Muscle of leg (tissue), 11 donors: ENCODE measurements around the gene SOX8. TPM values are rescaled to one million over a fixed set of nuclear protein-coding genes. Genes with fewer than 3 reads are reported as not detected.
A peak's percentile ranks its signal among the peaks of the same experiment; 100 is the strongest.

Source experiments
- DNase-seq: peaks from one replicate; pipeline ENCODE4 v3.0.0; 2013
- H3K27ac ChIP-seq: one replicate; pipeline ENCODE4 v1.5.1; 2013; ENCODE audit warnings: mild to moderate bottlenecking, low read length, control low read depth
- H3K27me3 ChIP-seq: one replicate; pipeline ENCODE4 v1.6.1; 2013; ENCODE audit warnings: low read length; ENCODE audit not compliant: control insufficient read depth, insufficient read depth
- H3K36me3 ChIP-seq: one replicate; pipeline ENCODE4 v1.6.1; 2013; ENCODE audit warnings: low read length; ENCODE audit not compliant: control insufficient read depth, insufficient read depth
- H3K4me1 ChIP-seq: one replicate; pipeline ENCODE4 v1.6.1; 2013; ENCODE audit warnings: low read length; ENCODE audit not compliant: control insufficient read depth, insufficient read depth
- H3K4me3 ChIP-seq: one replicate; pipeline ENCODE4 v1.5.1; 2013; ENCODE audit warnings: low read length, control low read depth
- H3K9me3 ChIP-seq: replicated peaks from 2 replicates; pipeline ENCODE4 v1.6.1; 2013; ENCODE audit warnings: low read depth, low read length; ENCODE audit not compliant: control insufficient read depth
- WGBS: methylation state at CpG from one replicate; pipeline ENCODE4 v1.1.5; 2013; ENCODE audit warnings: missing lambda C conversion rate; ENCODE audit not compliant: insufficient coverage; 5-methylcytosine and 5-hydroxymethylcytosine counted together
- polyA plus RNA-seq, 8 donors: library from polyadenylated mRNA; unstranded; fragments of 120-200 nt; gene quantifications; one replicate each; pipeline versions ENCODE4 v1.2.1 to v1.2.3, GENCODE V29; 2013; ENCODE audit warnings: inconsistent platforms in 1 of 8, low replicate concordance in 1 of 8; ENCODE audit not compliant: insufficient read length in 8 of 8, insufficient read depth in 1 of 8
- total RNA-seq: library from RNA; stranded (reverse); fragments of 120-200 nt; gene quantifications from one replicate; pipeline ENCODE4 v1.2.4, GENCODE V29; 2013

SOX8 gene
- total and polyA plus RNA-seq, 9 donors, result 31.1 to 50.9 (median 41.4) TPM

DNA sequence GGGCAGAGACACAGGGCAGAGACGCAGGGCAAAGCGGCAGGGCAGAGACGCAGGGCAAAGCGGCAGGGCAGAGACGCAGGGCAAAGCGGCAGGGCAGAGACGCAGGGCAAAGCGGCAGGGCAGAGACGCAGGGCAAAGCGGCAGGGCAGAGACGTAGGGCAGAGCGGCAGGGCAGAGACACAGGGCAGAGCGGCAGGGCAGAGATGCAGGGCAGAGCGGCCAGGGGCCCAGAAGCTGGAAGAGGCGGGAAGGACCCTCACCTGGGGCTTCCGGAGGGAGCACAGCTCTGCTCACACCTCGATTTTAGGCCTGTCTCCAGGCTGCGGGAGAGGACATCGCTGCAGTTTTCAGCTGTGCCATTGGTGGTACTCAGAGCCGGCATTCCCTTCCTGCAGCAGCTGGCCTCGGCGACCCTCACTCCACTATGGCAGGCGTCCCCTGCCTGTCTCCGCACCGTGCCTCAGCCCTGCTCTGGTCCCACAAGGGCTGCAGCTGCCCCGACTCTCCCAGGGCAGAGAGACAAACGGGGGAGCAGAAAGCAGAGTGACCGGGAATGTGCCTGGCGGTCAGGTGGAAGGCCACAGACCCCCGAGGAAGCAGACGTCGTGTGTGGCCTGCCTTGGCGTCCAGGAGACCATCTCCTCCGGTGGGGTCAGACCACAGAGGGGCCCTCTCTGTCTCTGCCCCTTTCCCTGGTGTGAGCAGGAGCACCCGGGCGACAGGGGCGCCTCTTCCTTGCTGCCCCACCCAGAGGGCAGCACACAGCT is 29.9 kb downstream of the SOX8 start:
- Histone ChIP-seq H3K9me3 (no peaks in the 10 kb centered on the region), H3K4me3 (no peak overlapping the region), H3K27me3 (peaks cover 20% of the 10 kb centered on the region), H3K36me3 (no peaks in the 10 kb centered on the region), H3K4me1 (peaks cover 38% of the 10 kb centered on the region), H3K27ac (no peak overlapping the region)
- no peak for DNase-seq
- WGBS, result 75% methylated on average over 36 of the region's 37 CpGs

DNA sequence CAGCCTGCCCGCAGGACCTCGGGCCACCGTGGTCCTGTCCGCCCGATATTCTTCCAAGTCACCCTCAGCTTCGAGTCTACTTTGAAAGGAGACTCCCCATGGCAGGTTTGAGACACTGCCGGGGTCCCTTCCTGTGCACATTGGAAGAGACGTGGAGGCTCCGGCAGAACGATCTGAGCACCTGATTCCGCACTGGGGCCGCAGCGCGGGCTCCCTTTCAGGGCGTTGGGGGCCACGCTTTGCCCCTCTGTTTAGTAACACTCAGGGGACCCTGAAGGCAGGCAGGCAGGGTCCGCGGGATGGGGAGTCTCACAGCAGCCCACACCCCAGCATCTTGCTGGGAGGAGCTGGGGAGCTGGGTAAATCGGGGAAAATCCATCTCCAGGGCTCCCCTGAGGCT is 30.6 kb downstream of the SOX8 start:
- no peak overlapping the region for H3K27ac ChIP-seq
- DNase-seq, result no peak
- H3K27me3 ChIP-seq, result peaks cover 17% of the 10 kb centered on the region
- H3K9me3 ChIP-seq, result no peaks in the 10 kb centered on the region
- H3K4me1 ChIP-seq, result peaks cover 38% of the 10 kb centered on the region
- 86% methylated on average over 16 of the region's 19 CpGs for WGBS
- H3K4me3 ChIP-seq, result no peak overlapping the region
- H3K36me3 ChIP-seq, result no peaks in the 10 kb centered on the region

- Histone ChIP-seq H3K4me3 (no peak overlapping the region), H3K36me3 (no peaks in the 10 kb centered on the region), H3K27me3 (peaks cover 15% of the 10 kb centered on the region), H3K9me3 (no peaks in the 10 kb centered on the region), H3K27ac (no peak overlapping the region), H3K4me1 (peaks cover 38% of the 10 kb centered on the region)
- WGBS, result 90% methylated on average over 28 of the region's 28 CpGs
- DNase-seq, result no peak
These were observed 31.4 kb downstream of the SOX8 start for GRCh38 chr16:1012722-1013592.

DNA sequence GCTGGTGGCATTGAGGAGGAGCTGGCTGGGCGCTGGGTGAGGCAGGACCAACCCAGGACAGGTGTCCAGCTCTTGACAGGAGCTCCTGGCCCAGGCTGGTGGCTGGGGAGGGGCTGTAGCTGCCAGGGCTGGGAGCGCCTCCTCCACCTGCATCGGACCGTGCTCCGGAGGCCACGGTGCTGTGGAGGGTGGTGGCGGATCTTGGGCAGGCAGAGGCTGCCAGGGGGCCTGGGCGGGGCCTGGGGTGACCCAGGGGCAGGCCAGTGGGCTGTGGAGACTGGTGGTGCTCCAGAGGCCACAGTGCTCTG is 32.0 kb downstream of the SOX8 start:
- Histone ChIP-seq H3K27me3 (peaks cover 15% of the 10 kb centered on the region), H3K36me3 (no peaks in the 10 kb centered on the region), H3K4me1 (peaks cover 38% of the 10 kb centered on the region), H3K4me3 (no peak overlapping the region), H3K27ac (no peak overlapping the region), H3K9me3 (no peaks in the 10 kb centered on the region)
- DNase-seq, result no peak
- 93% methylated on average over 3 of the region's 8 CpGs for WGBS

DNA sequence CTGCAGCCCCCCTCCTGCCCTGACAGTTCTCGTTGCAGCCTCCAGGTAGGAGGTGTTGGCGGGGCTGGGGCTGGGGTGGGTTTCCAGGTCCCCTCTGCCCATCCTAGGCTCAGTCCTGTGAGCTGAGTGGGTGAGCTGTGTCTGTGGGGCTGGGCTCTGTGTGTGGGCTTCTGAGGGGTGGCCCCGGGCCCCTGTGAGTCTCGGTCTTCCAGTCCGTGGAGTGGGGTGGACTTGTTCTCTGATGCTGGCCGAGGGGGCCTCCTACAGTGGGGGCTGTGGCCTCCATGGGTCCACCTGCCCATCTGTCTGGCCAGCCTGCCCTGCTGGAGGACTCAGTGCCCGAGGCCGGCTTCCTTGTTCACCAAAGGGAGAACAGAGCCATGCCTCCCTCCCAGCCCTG is 32.7 kb downstream of the SOX8 start:
- Histone ChIP-seq H3K27ac (no peak overlapping the region), H3K36me3 (no peaks in the 10 kb centered on the region), H3K27me3 (peaks cover 21% of the 10 kb centered on the region), H3K4me1 (peaks cover 45% of the 10 kb centered on the region), H3K4me3 (no peak overlapping the region), H3K9me3 (no peaks in the 10 kb centered on the region)
- no peak for DNase-seq
- WGBS, result 86% methylated on average over 2 of the region's 8 CpGs

GRCh38 chr16:1014771-1015495 is 33.4 kb downstream of the SOX8 start:
- Histone ChIP-seq H3K27ac (no peak overlapping the region), H3K36me3 (no peaks in the 10 kb centered on the region), H3K9me3 (no peaks in the 10 kb centered on the region), H3K4me3 (no peak overlapping the region), H3K4me1 (peaks cover 45% of the 10 kb centered on the region), H3K27me3 (peaks cover 21% of the 10 kb centered on the region)
- 55% methylated on average over 15 of the region's 22 CpGs for WGBS
- peak; percentile 49 for DNase-seq

DNA sequence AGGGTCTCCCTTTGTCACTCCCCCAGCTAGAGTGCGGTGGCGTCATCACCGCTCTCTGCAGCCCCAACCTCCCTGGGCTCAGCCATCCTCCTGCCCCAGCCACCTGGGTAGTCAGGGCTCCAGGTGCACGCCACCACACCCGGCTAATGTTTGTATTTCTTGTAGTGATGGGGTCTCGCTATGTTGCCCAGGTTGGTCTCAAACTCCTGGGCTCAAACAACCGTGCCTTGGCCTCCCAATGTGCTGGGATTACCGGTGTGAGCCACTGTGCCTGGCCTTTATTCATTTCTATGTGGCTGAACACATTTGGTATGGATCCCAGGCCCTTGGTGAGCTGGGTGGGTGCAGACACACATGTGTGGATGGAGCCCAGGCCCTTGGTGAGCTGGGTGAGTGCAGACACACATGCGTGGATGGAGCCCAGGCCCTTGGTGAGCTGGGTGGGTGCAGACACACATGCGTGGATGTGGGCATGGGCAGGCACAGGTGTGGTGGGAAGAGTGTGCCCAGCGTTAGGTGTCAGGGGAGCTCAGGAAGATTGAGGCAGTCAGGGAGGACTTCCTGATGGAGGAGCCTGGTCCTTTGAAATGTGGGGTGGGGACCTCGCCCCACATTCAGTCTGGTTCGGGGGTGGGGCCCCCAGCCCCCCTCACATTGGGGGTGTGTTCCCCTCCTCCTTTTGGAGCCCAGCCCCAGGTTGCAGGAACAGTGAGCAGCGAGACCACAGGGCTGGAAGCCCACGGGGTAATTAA is 37.1 kb downstream of the SOX8 start:
- Histone ChIP-seq H3K4me1 (peaks cover 56% of the 10 kb centered on the region), H3K36me3 (no peaks in the 10 kb centered on the region), H3K27me3 (peaks cover 21% of the 10 kb centered on the region), H3K27ac (peak overlapping the region; percentile 2), H3K4me3 (no peak overlapping the region), H3K9me3 (no peaks in the 10 kb centered on the region)
- DNase-seq, result no peak
- 77% methylated on average over 10 of the region's 15 CpGs for WGBS

DNA sequence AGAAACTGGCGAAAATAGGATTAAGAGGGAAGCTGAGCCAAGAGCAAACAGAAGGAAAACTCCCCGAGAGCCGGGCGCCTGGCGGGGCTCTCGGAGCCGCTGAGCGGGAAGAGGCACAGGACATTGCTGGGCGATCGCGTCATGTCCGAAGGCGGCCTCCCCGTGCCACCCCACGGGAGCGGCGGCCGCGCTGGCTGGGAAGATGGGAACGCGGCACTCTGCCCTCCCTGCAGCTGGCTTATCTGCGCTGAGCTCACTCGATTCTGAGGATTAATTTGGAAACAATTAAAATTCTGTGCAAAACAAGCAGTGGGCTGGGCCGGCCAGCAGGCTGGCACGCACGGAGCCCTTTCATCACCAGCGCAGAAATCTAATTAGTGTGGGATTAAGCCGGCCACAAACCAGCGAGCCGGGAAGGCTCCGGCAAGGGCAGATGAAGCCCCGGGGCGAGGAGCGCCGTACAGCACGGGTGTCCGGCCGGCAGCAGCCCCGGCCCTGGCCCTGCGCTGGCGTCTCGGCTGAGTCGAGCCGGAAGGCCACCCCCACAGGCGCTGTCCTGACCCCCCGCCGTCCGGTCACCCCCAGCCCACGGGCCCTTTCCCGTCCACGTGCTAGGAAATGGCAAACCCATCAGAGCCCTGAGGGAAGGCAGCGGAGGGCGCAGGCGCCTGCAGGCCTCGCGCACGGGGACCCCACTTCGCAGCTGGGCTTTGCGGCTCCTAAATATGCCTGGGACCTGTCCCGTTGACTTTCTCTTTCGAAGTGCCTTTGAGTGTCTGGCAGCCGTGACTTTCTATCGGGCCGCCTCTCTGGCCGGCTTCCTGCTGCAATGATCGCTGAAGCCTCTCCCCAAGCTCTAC is 37.9 kb downstream of the SOX8 start:
- DNase-seq, result peak; percentile 79
- Histone ChIP-seq H3K36me3 (no peaks in the 10 kb centered on the region), H3K27me3 (peaks cover 21% of the 10 kb centered on the region), H3K4me3 (peak overlapping the region; percentile 0), H3K27ac (peak overlapping the region; percentile 15), H3K9me3 (no peaks in the 10 kb centered on the region), H3K4me1 (peaks cover 48% of the 10 kb centered on the region)
- 21% methylated on average over 61 of the region's 66 CpGs for WGBS

- H3K27ac ChIP-seq, result no peak overlapping the region
- no peaks in the 10 kb centered on the region for H3K9me3 ChIP-seq
- H3K4me3 ChIP-seq, result no peak overlapping the region
- WGBS, result 57% methylated on average over 10 of the region's 11 CpGs
- DNase-seq, result no peak
- H3K36me3 ChIP-seq, result no peaks in the 10 kb centered on the region
- H3K27me3 ChIP-seq, result peaks cover 21% of the 10 kb centered on the region
- H3K4me1 ChIP-seq, result peaks cover 42% of the 10 kb centered on the region
These were observed 38.5 kb downstream of the SOX8 start for GRCh38 chr16:1020091-1020399.
